Ovary (tissue), 3 donors: ENCODE results near the gene TMEM14A.

Experiments used
- EP300 ChIP-seq: sonication (generic); formaldehyde crosslinking; IDR thresholded peaks from one replicate; pipeline ENCODE4 v1.6.1; 2017; ENCODE audit warnings: antibody characterized with exemption
- TF ChIP-seq, protein P1 (sequence below), 3 donors: fragments of 450-650 bp in 2 of 3; fragments of 200-600 bp in 1 of 3; IDR thresholded peaks; one replicate each; pipeline versions ENCODE4 v1.5.1 to v1.8.0; 2016 to 2022; ENCODE audit warnings: antibody characterized with exemption in 3 of 3, mild to moderate bottlenecking in 1 of 3
- donor health status: DM: no; HTN: no; CAD: no.

DNA sequence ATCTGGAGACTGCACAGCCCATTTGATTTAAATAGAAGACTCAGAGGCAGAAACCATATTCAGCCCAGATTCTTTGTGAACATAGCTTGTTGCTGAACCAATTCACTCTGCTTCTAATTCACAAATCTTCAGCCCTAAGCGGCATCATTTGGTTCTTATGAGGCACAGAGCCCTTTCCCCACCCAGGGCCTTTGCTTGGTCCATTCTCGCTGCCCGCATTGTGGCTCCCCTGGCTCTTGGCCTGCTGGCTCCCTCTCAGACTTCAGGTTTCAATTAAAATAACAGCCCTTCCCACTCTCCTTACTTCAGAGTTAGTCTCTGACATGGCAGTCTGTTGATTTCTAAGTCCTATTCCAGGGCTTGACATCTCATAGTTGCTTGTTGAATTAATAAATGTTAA, 9.4 kb upstream of the TMEM14A start:
- TF ChIP-seq, protein P1, sequence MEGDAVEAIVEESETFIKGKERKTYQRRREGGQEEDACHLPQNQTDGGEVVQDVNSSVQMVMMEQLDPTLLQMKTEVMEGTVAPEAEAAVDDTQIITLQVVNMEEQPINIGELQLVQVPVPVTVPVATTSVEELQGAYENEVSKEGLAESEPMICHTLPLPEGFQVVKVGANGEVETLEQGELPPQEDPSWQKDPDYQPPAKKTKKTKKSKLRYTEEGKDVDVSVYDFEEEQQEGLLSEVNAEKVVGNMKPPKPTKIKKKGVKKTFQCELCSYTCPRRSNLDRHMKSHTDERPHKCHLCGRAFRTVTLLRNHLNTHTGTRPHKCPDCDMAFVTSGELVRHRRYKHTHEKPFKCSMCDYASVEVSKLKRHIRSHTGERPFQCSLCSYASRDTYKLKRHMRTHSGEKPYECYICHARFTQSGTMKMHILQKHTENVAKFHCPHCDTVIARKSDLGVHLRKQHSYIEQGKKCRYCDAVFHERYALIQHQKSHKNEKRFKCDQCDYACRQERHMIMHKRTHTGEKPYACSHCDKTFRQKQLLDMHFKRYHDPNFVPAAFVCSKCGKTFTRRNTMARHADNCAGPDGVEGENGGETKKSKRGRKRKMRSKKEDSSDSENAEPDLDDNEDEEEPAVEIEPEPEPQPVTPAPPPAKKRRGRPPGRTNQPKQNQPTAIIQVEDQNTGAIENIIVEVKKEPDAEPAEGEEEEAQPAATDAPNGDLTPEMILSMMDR (IDR thresholded peaks at IDR 0.05) = no peak
- TF ChIP-seq EP300 = no peak
